ENCODE data around the gene LCN10. TPM values are rescaled to one million over a fixed set of nuclear protein-coding genes. Genes with fewer than 3 reads are reported as not detected.

The LCN10 gene
- total RNA-seq, 1 donor from 2014 or later, result 8.3 TPM

- Histone ChIP-seq H3K36me3 (no peaks in the 10 kb centered on the region), H3K9me3 (no peaks in the 10 kb centered on the region)
- intact Hi-C loops (cut with DNase I), result no loop called here
Observed at GRCh38 chr9:136738960-136739359, 3.8 kb downstream of the LCN10 start.

GRCh38 chr9:136735812-136736480 lies 6.8 kb downstream of the LCN10 start:
- Histone ChIP-seq H3K4me1 (peaks cover 4% of the 10 kb centered on the region), H3K27ac (no peak overlapping the region), H3K9me3 (no peaks in the 10 kb centered on the region), H3K27me3 (no peaks in the 10 kb centered on the region), H3K36me3 (no peaks in the 10 kb centered on the region), H3K4me3 (no peak overlapping the region)
- intact Hi-C loops (cut with DNase I), result no loop called here
- no peak for TF ChIP-seq POLR2A (IDR thresholded peaks at IDR 0.05)
- no peak for TF ChIP-seq CTCF (IDR thresholded peaks at IDR 0.05)
- TF ChIP-seq POLR2AphosphoS5 (IDR thresholded peaks at IDR 0.05; ENCODE audit: insufficient read depth in 1 of 2, low read depth in 1 of 2), result no peak
- no peak for DNase-seq (ENCODE audit: extremely low spot score in 2 of 2)

More at GRCh38 chr9:136738960-136739359, 3.8 kb downstream of the LCN10 start:
- DNase-seq (ENCODE audit: extremely low spot score in 2 of 2), result no peak
- Histone ChIP-seq H3K27me3 (peaks cover 3% of the 10 kb centered on the region), H3K4me3 (no peak overlapping the region), H3K27ac (no peak overlapping the region), H3K4me1 (peaks cover 33% of the 10 kb centered on the region)
- TF ChIP-seq POLR2AphosphoS5 (IDR thresholded peaks at IDR 0.05; ENCODE audit: insufficient read depth in 1 of 2, low read depth in 1 of 2) (no peak), CTCF (IDR thresholded peaks at IDR 0.05) (no peak), POLR2A (IDR thresholded peaks at IDR 0.05) (no peak)

- Histone ChIP-seq H3K27me3 (no peaks in the 10 kb centered on the region), H3K9me3 (no peaks in the 10 kb centered on the region), H3K36me3 (no peaks in the 10 kb centered on the region), H3K27ac (no peak overlapping the region), H3K4me3 (no peak overlapping the region), H3K4me1 (no peaks in the 10 kb centered on the region)
- DNase-seq (ENCODE audit: extremely low spot score in 2 of 2), result no peak
- TF ChIP-seq POLR2A (IDR thresholded peaks at IDR 0.05) (no peak), POLR2AphosphoS5 (IDR thresholded peaks at IDR 0.05; ENCODE audit: insufficient read depth in 1 of 2, low read depth in 1 of 2) (no peak), CTCF (IDR thresholded peaks at IDR 0.05) (no peak)
- intact Hi-C loops (cut with DNase I), result no loop called here
Observed at GRCh38 chr9:136734837-136735496, 7.8 kb downstream of the LCN10 start.

- Histone ChIP-seq H3K27ac (no peak overlapping the region), H3K9me3 (no peaks in the 10 kb centered on the region), H3K27me3 (no peaks in the 10 kb centered on the region), H3K4me1 (peaks cover 8% of the 10 kb centered on the region), H3K36me3 (no peaks in the 10 kb centered on the region), H3K4me3 (no peak overlapping the region)
- no peak for TF ChIP-seq CTCF (IDR thresholded peaks at IDR 0.05)
- no peak for TF ChIP-seq POLR2AphosphoS5 (IDR thresholded peaks at IDR 0.05; ENCODE audit: insufficient read depth in 1 of 2, low read depth in 1 of 2)
- TF ChIP-seq POLR2A (IDR thresholded peaks at IDR 0.05), result no peak
- intact Hi-C loops (cut with DNase I), result no loop called here
- no peak for DNase-seq (ENCODE audit: extremely low spot score in 2 of 2)
Observed at GRCh38 chr9:136733611-136734010, 9.1 kb downstream of the LCN10 start.

Measured in vagina (tissue), 2 donors.